GM12801 (cell line): ENCODE measurements around the gene TIMM17B.

Experiments used
- CTCF ChIP-seq: IDR thresholded peaks from one replicate; pipeline ENCODE4 v1.5.1; 2011; ENCODE audit warnings: control low read depth; ENCODE audit not compliant: insufficient read length; ENCODE audit errors: extremely low read depth

The TIMM17B gene

GRCh38 chrX:48899078-48899410 is 1.5 kb upstream of the TIMM17B start:
- no peak for TF ChIP-seq CTCF

- no peak for TF ChIP-seq CTCF
These were observed 377 bp downstream of the TIMM17B start for GRCh38 chrX:48897157-48897624.

GRCh38 chrX:48896611-48897011 is 957 bp downstream of the TIMM17B start:
- TF ChIP-seq CTCF = no peak

GRCh38 chrX:48894891-48895290 is 2.7 kb downstream of the TIMM17B start:
- no peak for TF ChIP-seq CTCF

- TF ChIP-seq CTCF = no peak
These were observed 3.8 kb downstream of the TIMM17B start for GRCh38 chrX:48893556-48894348.

GRCh38 chrX:48892896-48893295 is 4.7 kb downstream of the TIMM17B start:
- no peak for TF ChIP-seq CTCF

- no peak for TF ChIP-seq CTCF
These were observed 5.9 kb downstream of the TIMM17B start for GRCh38 chrX:48891402-48892288.
